ENCODE data around the gene FBRSL1.
A peak's percentile ranks its signal among the peaks of the same experiment; 100 is the strongest.

The FBRSL1 gene

GRCh38 chr12:132558042-132558856, 68.3 kb downstream of the FBRSL1 start:
- Histone ChIP-seq H3K9me3 (replicated peaks; ENCODE audit: insufficient read depth, low read length) (no peaks in the 10 kb centered on the region), H3K4me1 (ENCODE audit: low read length) (no peaks in the 10 kb centered on the region), H3K4me3 (ENCODE audit: low read length) (no peak overlapping the region), H3F3A (ENCODE audit: insufficient read depth, low read length) (no peaks in the 10 kb centered on the region), H3K9me2 (replicated peaks; ENCODE audit: insufficient read depth, low read length) (no peaks in the 10 kb centered on the region), H4K20me1 (ENCODE audit: insufficient read depth, low read length) (no peaks in the 10 kb centered on the region), H3K27me3 (replicated peaks; ENCODE audit: insufficient read depth, low read length) (no peaks in the 10 kb centered on the region), H3K36me3 (replicated peaks; ENCODE audit: insufficient read depth, low read length) (no peaks in the 10 kb centered on the region), H3K4me2 (ENCODE audit: low read depth, low read length) (no peak overlapping the region), H3K9ac (ENCODE audit: low read length) (no peak overlapping the region), H2AFZ (ENCODE audit: low read length) (no peak overlapping the region), H3K27ac (ENCODE audit: low read length) (no peak overlapping the region), H3K79me2 (ENCODE audit: low read length) (no peaks in the 10 kb centered on the region)
- no peak for TF ChIP-seq EZH2 (optimal IDR thresholded peaks at IDR 0.05; ENCODE audit: low read depth, low read length)
- TF ChIP-seq, protein P1, sequence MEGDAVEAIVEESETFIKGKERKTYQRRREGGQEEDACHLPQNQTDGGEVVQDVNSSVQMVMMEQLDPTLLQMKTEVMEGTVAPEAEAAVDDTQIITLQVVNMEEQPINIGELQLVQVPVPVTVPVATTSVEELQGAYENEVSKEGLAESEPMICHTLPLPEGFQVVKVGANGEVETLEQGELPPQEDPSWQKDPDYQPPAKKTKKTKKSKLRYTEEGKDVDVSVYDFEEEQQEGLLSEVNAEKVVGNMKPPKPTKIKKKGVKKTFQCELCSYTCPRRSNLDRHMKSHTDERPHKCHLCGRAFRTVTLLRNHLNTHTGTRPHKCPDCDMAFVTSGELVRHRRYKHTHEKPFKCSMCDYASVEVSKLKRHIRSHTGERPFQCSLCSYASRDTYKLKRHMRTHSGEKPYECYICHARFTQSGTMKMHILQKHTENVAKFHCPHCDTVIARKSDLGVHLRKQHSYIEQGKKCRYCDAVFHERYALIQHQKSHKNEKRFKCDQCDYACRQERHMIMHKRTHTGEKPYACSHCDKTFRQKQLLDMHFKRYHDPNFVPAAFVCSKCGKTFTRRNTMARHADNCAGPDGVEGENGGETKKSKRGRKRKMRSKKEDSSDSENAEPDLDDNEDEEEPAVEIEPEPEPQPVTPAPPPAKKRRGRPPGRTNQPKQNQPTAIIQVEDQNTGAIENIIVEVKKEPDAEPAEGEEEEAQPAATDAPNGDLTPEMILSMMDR (IDR thresholded peaks at IDR 0.05; ENCODE audit: low read length): no peak
- no peak for TF ChIP-seq EZH2phosphoT487 (IDR thresholded peaks at IDR 0.05; ENCODE audit: low read length)
- no peak for DNase-seq

DNA sequence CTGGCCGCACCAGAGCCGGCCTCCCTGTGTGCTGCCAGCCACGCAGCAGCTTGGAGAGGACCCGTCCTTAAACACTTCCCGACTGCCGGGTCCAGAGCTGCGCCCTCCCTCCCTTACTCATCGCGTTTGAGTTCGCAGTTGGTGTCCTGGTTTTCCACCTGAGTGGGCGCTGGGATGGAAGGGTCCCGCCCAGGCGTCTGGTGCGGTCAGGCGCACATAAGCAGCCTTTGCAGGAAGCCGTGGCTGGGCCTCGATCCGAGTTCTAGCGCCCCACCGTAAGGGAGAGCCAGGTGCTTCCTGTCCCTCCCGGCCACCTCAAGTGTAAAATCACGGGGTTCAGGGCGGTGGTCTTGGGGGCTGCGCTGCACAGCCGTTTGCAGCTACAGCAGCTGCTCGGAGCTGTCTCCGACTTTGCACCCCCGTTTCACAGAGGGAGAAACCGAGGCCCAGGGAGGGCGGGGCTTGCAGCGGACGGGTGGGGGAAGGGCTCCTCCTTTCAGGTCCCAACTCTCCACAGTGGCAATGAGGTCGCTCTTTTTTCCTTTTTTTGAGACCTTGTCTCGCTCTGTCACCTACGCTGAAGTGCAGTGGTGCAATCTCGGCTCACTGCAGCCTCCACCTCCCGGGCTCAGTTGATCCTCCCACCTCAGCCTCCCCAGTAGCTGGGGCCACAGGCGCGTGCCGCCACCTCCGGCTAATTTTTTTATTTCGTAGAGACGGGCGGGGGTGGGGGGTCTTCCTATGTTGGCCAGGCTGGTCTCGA, 69.1 kb downstream of the FBRSL1 start:
- Histone ChIP-seq H3K36me3 (replicated peaks; ENCODE audit: insufficient read depth, low read length) (no peaks in the 10 kb centered on the region), H3K9ac (ENCODE audit: low read length) (no peak overlapping the region), H2AFZ (ENCODE audit: low read length) (no peak overlapping the region), H4K20me1 (ENCODE audit: insufficient read depth, low read length) (no peaks in the 10 kb centered on the region), H3K4me1 (ENCODE audit: low read length) (no peaks in the 10 kb centered on the region), H3K9me2 (replicated peaks; ENCODE audit: insufficient read depth, low read length) (no peaks in the 10 kb centered on the region), H3F3A (ENCODE audit: insufficient read depth, low read length) (no peaks in the 10 kb centered on the region), H3K27me3 (replicated peaks; ENCODE audit: insufficient read depth, low read length) (no peaks in the 10 kb centered on the region), H3K9me3 (replicated peaks; ENCODE audit: insufficient read depth, low read length) (no peaks in the 10 kb centered on the region), H3K27ac (ENCODE audit: low read length) (no peak overlapping the region), H3K4me3 (ENCODE audit: low read length) (no peak overlapping the region; the same call in 1 of the 2 replicates), H3K79me2 (ENCODE audit: low read length) (no peaks in the 10 kb centered on the region), H3K4me2 (ENCODE audit: low read depth, low read length) (no peak overlapping the region)
- peak; percentile 25 for DNase-seq
- TF ChIP-seq EZH2phosphoT487 (IDR thresholded peaks at IDR 0.05; ENCODE audit: low read length) (no peak), EZH2 (optimal IDR thresholded peaks at IDR 0.05; ENCODE audit: low read depth, low read length) (no peak)
- TF ChIP-seq, protein P1 (IDR thresholded peaks at IDR 0.05; ENCODE audit: low read length): no peak

- Histone ChIP-seq H3K9me2 (replicated peaks; ENCODE audit: insufficient read depth, low read length) (no peaks in the 10 kb centered on the region), H3K4me3 (ENCODE audit: low read length) (no peak overlapping the region; the same call in 1 of the 2 replicates), H3K27me3 (replicated peaks; ENCODE audit: insufficient read depth, low read length) (no peaks in the 10 kb centered on the region), H3F3A (ENCODE audit: insufficient read depth, low read length) (no peaks in the 10 kb centered on the region), H2AFZ (ENCODE audit: low read length) (no peak overlapping the region), H3K36me3 (replicated peaks; ENCODE audit: insufficient read depth, low read length) (no peaks in the 10 kb centered on the region), H3K27ac (ENCODE audit: low read length) (no peak overlapping the region), H4K20me1 (ENCODE audit: insufficient read depth, low read length) (no peaks in the 10 kb centered on the region), H3K9me3 (replicated peaks; ENCODE audit: insufficient read depth, low read length) (no peaks in the 10 kb centered on the region), H3K79me2 (ENCODE audit: low read length) (no peaks in the 10 kb centered on the region), H3K9ac (ENCODE audit: low read length) (no peak overlapping the region), H3K4me2 (ENCODE audit: low read depth, low read length) (no peak overlapping the region), H3K4me1 (ENCODE audit: low read length) (no peaks in the 10 kb centered on the region)
- peak; percentile 34 for DNase-seq
- TF ChIP-seq, protein P1 (IDR thresholded peaks at IDR 0.05; ENCODE audit: low read length): no peak
- TF ChIP-seq EZH2 (optimal IDR thresholded peaks at IDR 0.05; ENCODE audit: low read depth, low read length): no peak
- TF ChIP-seq EZH2phosphoT487 (IDR thresholded peaks at IDR 0.05; ENCODE audit: low read length): no peak
Observed at GRCh38 chr12:132559652-132560363, 69.9 kb downstream of the FBRSL1 start.
